ENCODE measurements around the gene GRAP.

The GRAP gene

GRCh38 chr17:18994631-18995030, 52.1 kb downstream of the GRAP start:
- no peaks in the 10 kb centered on the region for H3K4me1 ChIP-seq (ENCODE audit: insufficient read depth, low read length)
- peaks cover 5% of the 10 kb centered on the region for H3K36me3 ChIP-seq (ENCODE audit: insufficient read depth, low read length)
- peaks cover 7% of the 10 kb centered on the region; the same call in 1 of the 2 replicates for H3K9me3 ChIP-seq (ENCODE audit: control insufficient read depth, insufficient read depth, low read length)
- H3K9ac ChIP-seq (ENCODE audit: low read depth, low read length) = no peak overlapping the region

- H3K36me3 ChIP-seq (ENCODE audit: insufficient read depth, low read length) = peaks cover 5% of the 10 kb centered on the region
- no peak overlapping the region for H3K9ac ChIP-seq (ENCODE audit: low read depth, low read length)
- no peaks in the 10 kb centered on the region for H3K4me1 ChIP-seq (ENCODE audit: insufficient read depth, low read length)
- peaks cover 7% of the 10 kb centered on the region; the same call in 1 of the 2 replicates for H3K9me3 ChIP-seq (ENCODE audit: control insufficient read depth, insufficient read depth, low read length)
Observed at GRCh38 chr17:18993905-18994526, 52.7 kb downstream of the GRAP start.

GRCh38 chr17:18992454-18993130, 54.2 kb downstream of the GRAP start:
- H3K9ac ChIP-seq (ENCODE audit: low read depth, low read length) = no peak overlapping the region
- no peaks in the 10 kb centered on the region for H3K4me1 ChIP-seq (ENCODE audit: insufficient read depth, low read length)
- H3K36me3 ChIP-seq (ENCODE audit: insufficient read depth, low read length) = peaks cover 5% of the 10 kb centered on the region
- peaks cover 7% of the 10 kb centered on the region; the same call in 1 of the 2 replicates for H3K9me3 ChIP-seq (ENCODE audit: control insufficient read depth, insufficient read depth, low read length)

DNA sequence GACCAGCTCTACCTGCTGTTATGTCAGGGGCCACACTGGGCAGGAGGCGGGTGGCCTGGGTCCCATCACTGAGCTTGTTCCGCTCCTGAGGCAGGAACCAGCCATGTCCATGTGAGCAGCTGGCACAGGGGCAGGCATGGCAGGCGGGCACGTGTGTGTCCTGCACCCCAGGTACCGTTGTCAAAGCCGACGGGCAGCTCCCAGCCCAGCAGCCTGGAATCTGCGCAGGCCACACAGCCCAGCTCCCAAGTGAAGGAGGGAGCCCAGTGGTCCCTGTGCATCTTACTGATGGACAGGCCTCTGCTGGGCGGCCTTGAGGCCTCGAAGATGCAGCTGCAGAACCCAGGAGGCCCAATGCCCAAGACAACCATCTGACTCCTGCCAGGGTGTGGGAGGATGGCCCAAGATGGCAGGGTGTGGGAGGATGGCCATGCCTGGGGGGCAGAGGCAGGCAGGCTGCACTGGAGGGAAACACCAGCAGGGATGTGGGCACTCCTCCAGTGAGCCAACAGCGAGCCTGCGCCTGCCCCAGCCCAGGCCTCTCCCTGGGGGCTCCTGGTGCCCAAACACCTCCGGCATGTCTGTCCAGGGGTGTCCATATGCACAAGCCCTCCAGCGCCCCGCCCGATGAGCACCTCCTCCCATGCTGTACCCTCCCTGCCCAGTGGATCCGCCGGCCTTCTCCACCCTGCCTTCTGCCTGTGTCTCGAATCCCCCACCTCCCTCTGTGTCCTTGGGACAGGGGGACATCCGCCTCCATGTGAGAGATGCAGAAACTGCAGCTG, 55.0 kb downstream of the GRAP start:
- no peak overlapping the region for H3K9ac ChIP-seq (ENCODE audit: low read depth, low read length)
- peaks cover 5% of the 10 kb centered on the region for H3K36me3 ChIP-seq (ENCODE audit: insufficient read depth, low read length)
- peaks cover 7% of the 10 kb centered on the region; the same call in 1 of the 2 replicates for H3K9me3 ChIP-seq (ENCODE audit: control insufficient read depth, insufficient read depth, low read length)
- H3K4me1 ChIP-seq (ENCODE audit: insufficient read depth, low read length) = no peaks in the 10 kb centered on the region

- Histone ChIP-seq H3K4me1 (ENCODE audit: insufficient read depth, low read length) (no peaks in the 10 kb centered on the region), H3K36me3 (ENCODE audit: insufficient read depth, low read length) (no peaks in the 10 kb centered on the region), H3K9ac (ENCODE audit: low read depth, low read length) (no peak overlapping the region)
Observed at GRCh38 chr17:18990331-18990730, 56.4 kb downstream of the GRAP start.

DNA sequence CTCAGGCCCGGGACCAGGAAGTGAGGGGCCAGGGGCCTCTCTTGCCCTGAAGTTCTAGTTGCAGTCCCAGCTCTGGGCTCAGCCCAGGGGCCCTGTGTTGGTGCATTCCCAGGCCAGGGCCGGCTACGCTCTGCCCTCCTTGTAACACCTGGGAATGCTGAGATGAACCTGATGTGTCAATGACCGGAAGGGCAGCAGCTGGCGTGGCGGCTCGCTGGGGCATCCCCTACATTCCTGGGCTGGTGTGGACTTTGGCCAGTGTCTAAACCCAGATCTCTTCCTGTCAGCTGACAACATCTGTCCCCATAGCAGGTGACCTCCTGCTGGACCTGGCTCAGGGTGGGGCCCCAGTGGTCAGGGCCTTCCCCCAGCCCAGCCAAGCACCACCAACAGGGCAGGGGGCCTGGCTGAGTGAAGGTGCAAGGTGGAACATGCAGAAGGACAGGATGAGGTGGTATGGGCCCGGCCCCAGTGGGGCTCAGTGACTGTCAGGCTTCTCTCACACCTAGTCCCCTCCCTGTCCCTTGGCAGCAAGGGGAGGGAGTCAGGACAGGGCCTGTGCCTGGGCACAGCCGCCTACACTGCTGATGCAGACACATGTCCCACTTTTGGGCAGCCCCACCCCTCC, 58.1 kb downstream of the GRAP start:
- Histone ChIP-seq H3K36me3 (ENCODE audit: insufficient read depth, low read length) (peaks cover 5% of the 10 kb centered on the region; the same call in 1 of the 2 replicates), H3K9me3 (ENCODE audit: control insufficient read depth, insufficient read depth, low read length) (no peaks in the 10 kb centered on the region), H3K4me1 (ENCODE audit: insufficient read depth, low read length) (no peaks in the 10 kb centered on the region), H3K9ac (ENCODE audit: low read depth, low read length) (no peak overlapping the region)

More at GRCh38 chr17:18990331-18990730, 56.4 kb downstream of the GRAP start:
- H3K9me3 ChIP-seq (ENCODE audit: control insufficient read depth, insufficient read depth, low read length) = no peaks in the 10 kb centered on the region

DNA sequence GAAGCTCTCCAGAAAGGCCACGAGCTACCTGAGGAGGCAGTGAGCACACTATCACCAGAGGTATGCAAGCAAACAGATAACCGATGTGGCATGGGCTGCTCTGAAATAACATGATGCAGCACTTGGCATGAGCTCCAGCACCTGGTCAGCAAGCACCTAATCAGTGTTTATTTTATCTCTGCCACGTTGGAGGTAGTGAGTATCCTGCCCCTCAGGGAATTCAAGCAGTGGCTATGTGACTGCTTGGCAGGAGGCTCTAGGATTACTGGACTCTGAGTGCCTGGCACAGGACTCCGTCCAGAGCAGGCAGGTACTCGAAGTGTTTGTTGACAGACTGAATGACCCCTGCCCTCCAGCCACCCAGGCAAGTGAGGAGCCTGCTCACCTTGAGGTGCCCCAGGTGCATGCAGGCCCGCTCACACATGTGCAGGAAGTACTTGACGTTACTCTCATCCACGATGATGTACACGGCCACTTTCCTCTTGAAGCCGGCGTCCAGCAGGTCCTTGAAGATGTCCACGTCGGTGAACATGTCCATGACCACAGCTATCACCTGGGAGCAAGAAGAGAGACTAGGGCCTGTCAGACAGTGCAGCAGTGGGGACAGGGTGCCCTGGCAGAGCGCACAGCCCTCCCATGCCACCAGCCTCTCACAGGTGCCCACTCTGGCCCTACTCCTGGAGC, 58.8 kb downstream of the GRAP start:
- Histone ChIP-seq H3K9ac (ENCODE audit: low read depth, low read length) (no peak overlapping the region), H3K36me3 (ENCODE audit: insufficient read depth, low read length) (peaks cover 5% of the 10 kb centered on the region; the same call in 1 of the 2 replicates), H3K9me3 (ENCODE audit: control insufficient read depth, insufficient read depth, low read length) (no peaks in the 10 kb centered on the region), H3K4me1 (ENCODE audit: insufficient read depth, low read length) (no peaks in the 10 kb centered on the region; the same call in 1 of the 2 replicates)

DNA sequence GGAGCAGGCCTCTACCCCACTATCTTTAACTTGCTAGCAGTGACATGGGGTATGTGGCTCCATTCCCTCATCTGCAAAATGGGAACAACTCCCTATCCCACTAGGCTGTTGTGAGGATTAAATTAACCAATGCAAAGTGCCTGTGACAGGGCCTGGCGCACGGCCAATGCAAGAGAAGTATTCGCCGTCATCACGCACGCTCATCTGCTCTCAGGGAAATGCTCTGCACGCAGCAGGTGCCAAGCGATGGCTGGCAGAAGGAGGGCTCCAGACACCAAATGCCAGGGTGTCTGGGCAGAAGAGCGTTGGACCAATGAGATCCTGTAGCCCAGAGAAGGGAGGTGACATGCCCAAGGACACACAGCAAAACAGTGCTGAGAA, 59.5 kb downstream of the GRAP start:
- Histone ChIP-seq H3K4me1 (ENCODE audit: insufficient read depth, low read length) (peaks cover 6% of the 10 kb centered on the region; the same call in 1 of the 2 replicates), H3K36me3 (ENCODE audit: insufficient read depth, low read length) (peaks cover 5% of the 10 kb centered on the region; the same call in 1 of the 2 replicates), H3K9ac (ENCODE audit: low read depth, low read length) (no peak overlapping the region), H3K9me3 (ENCODE audit: control insufficient read depth, insufficient read depth, low read length) (no peaks in the 10 kb centered on the region)

GRCh38 chr17:18986541-18987229, 60.1 kb downstream of the GRAP start:
- no peaks in the 10 kb centered on the region for H3K9me3 ChIP-seq (ENCODE audit: control insufficient read depth, insufficient read depth, low read length)
- peaks cover 5% of the 10 kb centered on the region; the same call in 1 of the 2 replicates for H3K36me3 ChIP-seq (ENCODE audit: insufficient read depth, low read length)
- no peak overlapping the region for H3K9ac ChIP-seq (ENCODE audit: low read depth, low read length)
- peaks cover 12% of the 10 kb centered on the region; the same call in 1 of the 2 replicates for H3K4me1 ChIP-seq (ENCODE audit: insufficient read depth, low read length)

DNA sequence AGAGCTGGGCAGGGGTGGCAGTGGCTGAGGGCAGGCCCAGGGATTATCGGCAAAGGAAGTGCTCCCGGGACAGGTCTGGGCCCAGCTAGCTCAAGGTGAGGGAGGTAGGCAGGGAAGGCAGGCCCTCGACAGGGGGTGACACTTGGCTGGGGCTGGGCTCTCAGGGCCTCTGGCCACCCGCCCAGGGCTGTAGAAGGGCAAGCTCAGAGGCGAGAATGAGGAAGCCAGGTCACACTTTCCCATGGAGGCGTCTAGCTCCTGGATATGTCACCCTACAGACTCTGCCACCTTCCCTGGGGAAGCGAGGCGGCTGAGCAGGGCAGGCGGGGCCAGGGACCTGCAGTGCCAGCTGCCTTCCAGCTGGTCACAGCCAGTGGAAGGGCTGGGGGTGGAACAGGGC, 61.3 kb downstream of the GRAP start:
- no peak overlapping the region for H3K9ac ChIP-seq (ENCODE audit: low read depth, low read length)
- H3K36me3 ChIP-seq (ENCODE audit: insufficient read depth, low read length) = peaks cover 5% of the 10 kb centered on the region; the same call in 1 of the 2 replicates
- peaks cover 15% of the 10 kb centered on the region; the same call in 1 of the 2 replicates for H3K4me1 ChIP-seq (ENCODE audit: insufficient read depth, low read length)
- no peaks in the 10 kb centered on the region for H3K9me3 ChIP-seq (ENCODE audit: control insufficient read depth, insufficient read depth, low read length)

DNA sequence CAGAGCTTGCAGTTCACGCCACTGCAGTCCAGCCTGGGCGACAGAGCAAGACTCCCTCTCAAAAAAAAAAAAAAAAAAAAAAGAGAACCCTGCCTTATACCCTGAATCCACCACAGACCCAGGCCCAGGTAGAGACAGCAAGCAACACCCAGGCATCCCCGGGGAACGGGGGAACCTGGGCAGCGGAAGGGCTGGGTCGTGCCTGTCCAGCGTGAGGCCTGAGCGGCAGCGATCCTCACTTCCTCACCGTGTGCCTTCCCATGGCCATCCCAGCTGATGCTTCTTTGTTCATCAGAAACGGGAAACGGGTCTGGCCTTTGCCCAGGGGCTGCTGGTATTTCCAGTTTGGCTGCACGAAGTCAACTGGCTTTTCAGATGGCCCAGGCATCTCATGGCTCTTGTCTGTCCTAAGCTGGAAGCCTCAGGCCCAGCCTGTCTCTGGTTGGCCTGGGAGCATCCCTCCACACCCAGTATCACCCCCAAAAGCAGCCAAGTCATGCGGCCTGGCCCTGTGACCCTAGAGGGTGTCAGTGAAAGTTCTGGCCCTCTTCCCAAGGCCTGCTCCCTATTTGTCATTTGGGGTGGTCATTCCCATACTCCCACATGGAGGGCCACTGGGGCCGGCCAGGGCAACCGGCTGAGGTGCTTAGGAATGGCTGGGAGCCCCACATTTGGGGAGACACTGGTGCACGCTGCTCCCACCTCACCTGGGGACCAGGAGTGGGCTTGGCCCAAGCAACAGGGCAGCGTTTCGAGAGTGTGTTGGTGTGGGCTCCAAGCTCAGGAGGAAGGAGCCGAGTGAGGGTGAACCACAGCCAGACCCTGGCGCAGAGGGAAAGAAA, 62.3 kb downstream of the GRAP start:
- Histone ChIP-seq H3K36me3 (ENCODE audit: insufficient read depth, low read length) (peaks cover 5% of the 10 kb centered on the region; the same call in 1 of the 2 replicates), H3K9ac (ENCODE audit: low read depth, low read length) (no peak overlapping the region), H3K4me1 (ENCODE audit: insufficient read depth, low read length) (peaks cover 15% of the 10 kb centered on the region; the same call in 1 of the 2 replicates), H3K9me3 (ENCODE audit: control insufficient read depth, insufficient read depth, low read length) (no peaks in the 10 kb centered on the region)

DNA sequence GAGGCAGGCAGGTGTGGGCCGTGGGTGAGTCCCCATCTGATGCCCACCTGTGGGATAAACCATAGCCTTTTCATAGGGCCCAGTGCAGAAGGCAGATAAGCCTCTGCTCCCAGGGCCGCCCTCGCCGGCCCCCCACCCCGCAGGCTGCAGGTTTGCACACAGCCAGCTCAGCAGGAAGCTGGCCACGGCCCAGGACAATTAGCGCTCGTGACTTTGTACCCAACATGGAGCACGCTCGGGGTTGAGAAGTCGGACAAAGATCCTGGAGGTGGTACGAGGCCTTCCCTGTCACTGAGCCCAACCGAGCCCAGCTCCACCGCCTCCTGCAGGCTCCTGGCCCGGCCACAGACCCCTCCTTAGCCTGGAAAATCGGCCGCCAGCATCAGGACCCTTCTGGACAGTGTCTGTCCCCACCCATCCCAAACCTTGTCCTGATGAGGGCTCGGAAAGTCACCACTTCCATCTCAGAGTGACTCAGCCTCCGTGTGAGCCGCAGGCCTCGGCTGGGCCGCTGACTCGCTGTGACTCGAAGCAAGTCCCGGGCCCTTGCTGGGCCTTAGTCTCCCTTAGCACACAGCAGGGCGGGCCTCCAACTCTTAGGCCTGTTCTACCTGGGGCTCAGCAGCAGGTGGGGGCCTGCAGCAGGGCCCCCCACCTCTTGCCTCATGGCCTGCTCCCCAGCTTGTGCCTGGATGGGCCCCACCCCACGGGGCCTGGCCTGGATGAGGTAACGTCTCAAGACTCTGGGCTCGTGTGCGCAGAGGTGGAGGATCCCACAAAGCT, 64.9 kb downstream of the GRAP start:
- H3K9ac ChIP-seq (ENCODE audit: low read depth, low read length) = no peak overlapping the region
- H3K4me1 ChIP-seq (ENCODE audit: insufficient read depth, low read length) = peaks cover 15% of the 10 kb centered on the region; the same call in 1 of the 2 replicates
- H3K9me3 ChIP-seq (ENCODE audit: control insufficient read depth, insufficient read depth, low read length) = no peaks in the 10 kb centered on the region
- peaks cover 8% of the 10 kb centered on the region; the same call in 1 of the 2 replicates for H3K36me3 ChIP-seq (ENCODE audit: insufficient read depth, low read length)
